K562 (cell line): ENCODE results near the gene TRABD2B. TPM values are rescaled to one million over a fixed set of nuclear protein-coding genes. Genes with fewer than 3 reads are reported as not detected.

ENCODE experiments used
- ATAC-seq: fragments of 200-7000 bp; cut with Tn5 transposase; 3 replicates; pipeline ENCODE4 v1.9.1; 2020; ENCODE audit warnings: moderate library complexity
- BruUV-seq: library from RNA; stranded (reverse); fragments of 400-500 nt; replicated peaks from 2 replicates; lab custom pipeline; 2021; lab: Mats Ljungman, UMichigan
- CTCF ChIA-PET: fragments of 300-600 bp; formaldehyde crosslinking; extraction: SDS; loops from one replicate; lab custom pipeline; 2021; ENCODE audit warnings: low intra/inter-chr PET ratio; lab: Yijun Ruan, JAX
- POLR2A ChIA-PET: fragments of 300-600, 350-650 bp; sonication (Branson Sonifier 250); formaldehyde crosslinking; extraction: SDS; loops from one replicate; lab custom pipeline; 2021; ENCODE audit warnings: antibody characterized with exemption, inconsistent platforms; lab: Yijun Ruan, JAX
- DNase-seq, 4 experiments: peaks; one replicate each; pipeline versions ENCODE4 v3.0.0 to v3.0.0-alpha.2; 2011 to 2018; ENCODE audit warnings: low spot score in 3 of 4, mixed read lengths in 3 of 4; ENCODE audit errors: extremely low read depth in 1 of 4
- FAIRE-seq: peaks from 2 replicates; lab custom pipeline; 2011; peaks lifted over from hg19 to GRCh38; lab: Jason Lieb, UNC
- H2AFZ ChIP-seq: 2 replicates; pipeline ENCODE4 v1.6.0; 2011; ENCODE audit warnings: low read depth, low read length, control low read depth, inconsistent platforms
- H3K27ac ChIP-seq: fragments of 200-600 bp; 3 replicates; pipeline ENCODE4 v1.8.0; 2011; ENCODE audit warnings: low read depth, mild to moderate bottlenecking, control low read depth, inconsistent platforms, low read length, moderate library complexity, mixed read lengths; ENCODE audit errors: extremely low read depth
- H3K27me3 ChIP-seq, 2 experiments: fragments of 300-600 bp in 1 of 2; 2 replicates in 1 of 2; 3 replicates in 1 of 2; pipeline versions ENCODE4 v1.6.0 to v1.8.0; 2011; ENCODE audit warnings: inconsistent platforms in 2 of 2, low read length in 2 of 2, mild to moderate bottlenecking in 1 of 2, mixed read lengths in 1 of 2, moderate library complexity in 1 of 2; ENCODE audit not compliant: control insufficient read depth in 2 of 2, insufficient read depth in 2 of 2
- H3K36me3 ChIP-seq: fragments of 300-600 bp; 3 replicates; pipeline ENCODE4 v1.8.0; 2011; ENCODE audit warnings: mild to moderate bottlenecking, low read length, inconsistent platforms; ENCODE audit not compliant: control insufficient read depth, insufficient read depth
- H3K4me1 ChIP-seq, 2 experiments: fragments of 200-600 bp in 1 of 2; replicated peaks in 1 of 2; 2 replicates in 1 of 2; 3 replicates in 1 of 2; pipeline versions ENCODE4 v1.5.1 to v1.8.0; 2011; ENCODE audit warnings: inconsistent platforms in 2 of 2, low read length in 2 of 2, mild to moderate bottlenecking in 1 of 2, mixed read lengths in 1 of 2, moderate library complexity in 1 of 2; ENCODE audit not compliant: control insufficient read depth in 2 of 2, insufficient read depth in 2 of 2
- H3K4me2 ChIP-seq: 2 replicates; pipeline ENCODE4 v1.6.1; 2011; ENCODE audit warnings: low read length, control low read depth, inconsistent platforms, mixed read lengths; ENCODE audit not compliant: insufficient read depth
- H3K4me3 ChIP-seq: fragments of 200-600 bp; sonication (generic), shearing (Covaris generic); 2 replicates; pipeline ENCODE4 v1.5.1; 2016; ENCODE audit warnings: control low read depth, inconsistent platforms
- H3K79me2 ChIP-seq: fragments of 200-600 bp; 3 replicates; pipeline ENCODE4 v1.8.0; 2011; ENCODE audit warnings: low read length, inconsistent platforms; ENCODE audit not compliant: control insufficient read depth, insufficient read depth
- H3K9ac ChIP-seq, 2 experiments: 2 replicates each; pipeline versions ENCODE4 v1.6.0 to v1.6.1; 2011; ENCODE audit warnings: low read depth in 2 of 2, low read length in 2 of 2, control low read depth in 1 of 2, inconsistent platforms in 1 of 2, mild to moderate bottlenecking in 1 of 2, mixed read lengths in 1 of 2; ENCODE audit not compliant: insufficient read depth in 1 of 2
- H3K9me1 ChIP-seq: one replicate; pipeline ENCODE4 v1.6.0; 2011; ENCODE audit warnings: inconsistent platforms, mild to moderate bottlenecking, low read length, moderate library complexity; ENCODE audit not compliant: control insufficient read depth, insufficient read depth
- H3K9me3 ChIP-seq: replicated peaks from 2 replicates; pipeline ENCODE4 v1.5.1; 2011; ENCODE audit warnings: low read depth, low read length, inconsistent platforms; ENCODE audit not compliant: control insufficient read depth, insufficient read depth
- H4K20me1 ChIP-seq: replicated peaks from 2 replicates; pipeline ENCODE4 v1.6.1; 2011; ENCODE audit warnings: low read length, inconsistent platforms, mixed read lengths; ENCODE audit not compliant: control insufficient read depth, insufficient read depth
- ARNT ChIP-seq, 2 experiments: fragments of 450-650 bp; IDR thresholded peaks; 2 replicates each; pipeline ENCODE4 v1.6.1; 2016; ENCODE audit warnings: mild to moderate bottlenecking in 1 of 2
- HNRNPL ChIP-seq: fragments of 200-400 bp; formaldehyde crosslinking; IDR thresholded peaks from 2 replicates; pipeline ENCODE4 v1.6.1; 2017; ENCODE audit warnings: low read depth, mild to moderate bottlenecking, low read length
- LCOR ChIP-seq: sonication (generic); formaldehyde crosslinking; IDR thresholded peaks from 2 replicates; pipeline ENCODE4 v1.8.0; 2022; ENCODE audit warnings: mild to moderate bottlenecking, missing genetic modification reagents
- TARDBP ChIP-seq: fragments of 450-650 bp; IDR thresholded peaks from 2 replicates; pipeline ENCODE4 v1.6.1; 2016
- TBP ChIP-seq: optimal IDR thresholded peaks from 2 replicates; pipeline ENCODE3; 2011; ENCODE audit warnings: low read depth, low read length, improper control_type of control experiment
- TCF7L2 ChIP-seq: fragments of 150-350 bp; IDR thresholded peaks from 2 replicates; pipeline ENCODE4 v1.6.1; 2016; ENCODE audit warnings: low read depth, mild to moderate bottlenecking, low read length, moderate library complexity
- ZNF76 ChIP-seq: fragments of 250-450 bp; sonication (Bioruptor Pico); IDR thresholded peaks from 2 replicates; pipeline ENCODE4 v1.4.0; 2020; ENCODE audit warnings: mild to moderate bottlenecking, moderate library complexity, borderline replicate concordance
- WGBS: fragments of 100-300 bp; shearing (Covaris generic); methylation state at CpG from one replicate; pipeline ENCODE4 v1.1.6; 2016; ENCODE audit warnings: low coverage, mixed read lengths; ENCODE audit not compliant: insufficient coverage; ENCODE audit errors: missing lambda C conversion rate; 5-methylcytosine and 5-hydroxymethylcytosine counted together
- in situ Hi-C: fragments of 300-500 bp; cut with MboI; formaldehyde crosslinking; loops from 4 replicates; pipeline ENCODE4 v1.15.0; 2018; ENCODE audit warnings: inconsistent platforms, mixed read lengths
- intact Hi-C: fragments of 100-400 bp; cut with micrococcal nuclease; formaldehyde crosslinking; loops from 2 replicates; pipeline ENCODE4 v1.14.2; 2022
- polyA plus RNA-seq, 8 experiments: library from polyadenylated mRNA; depleted of rRNA in 4 of 8; stranded (reverse) in 5 of 8; unstranded in 3 of 8; fragments of >200 nt; fragmentation: Nextera tagmentation in 2 of 8; fragmentation: Illumina TruSeq in 1 of 8; extraction: Ambion mirVana in 2 of 8; extraction: Trizol in 1 of 8; gene quantifications; 2 replicates each; pipeline versions ENCODE4 v1.2.1 to v1.2.3, GENCODE V29; 2011 to 2014; ENCODE audit warnings: inconsistent platforms in 1 of 8, missing spikeins in 1 of 8
- total RNA-seq, 7 experiments: library from RNA; depleted of rRNA in 6 of 7; stranded (reverse); fragments of >200 nt in 6 of 7; fragmentation: Illumina TruSeq in 2 of 7; extraction: Trizol in 2 of 7; gene quantifications; 2 replicates each; pipeline versions ENCODE4 v1.2.1 to v1.2.3, GENCODE V29; 2011 to 2021; ENCODE audit warnings: low replicate concordance in 1 of 7
- TF ChIP-seq, protein P1 (sequence below): sonication (generic); formaldehyde crosslinking; IDR thresholded peaks from 2 replicates; pipeline ENCODE4 v1.8.0; 2022; ENCODE audit warnings: missing genetic modification reagents, mild to moderate bottlenecking, moderate library complexity, borderline replicate concordance
- TF ChIP-seq, protein P2 (sequence below): fragments of 250-450 bp; sonication (Bioruptor Pico); IDR thresholded peaks from 2 replicates; pipeline ENCODE4 v1.6.1; 2021; ENCODE audit warnings: mild to moderate bottlenecking

Gene TRABD2B
- total and polyA plus RNA-seq, 9 of the 15 experiments (the other 6 are each of a cell fraction or from before 2014, with no cell fraction given), result not detected

DNA sequence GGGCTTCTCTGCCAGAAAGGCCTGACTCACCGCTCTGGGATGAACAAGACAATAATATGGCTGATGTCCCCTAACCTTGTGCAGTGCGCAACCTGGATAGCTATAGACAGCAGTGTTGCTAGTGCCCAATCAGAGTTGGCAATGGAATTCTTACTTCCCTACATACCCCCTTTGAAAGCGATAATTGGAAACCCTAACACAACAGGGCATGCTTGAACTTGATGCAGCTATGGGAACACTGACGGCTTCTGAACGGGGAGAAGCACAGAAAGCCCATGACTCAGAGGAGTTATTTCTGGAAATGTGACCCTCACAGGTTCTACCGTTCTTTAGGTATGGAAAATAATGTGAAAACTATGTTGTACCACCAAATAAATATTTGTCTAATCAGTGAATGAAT is 200.6 kb downstream of the TRABD2B start:
- Histone ChIP-seq H3K9me3 (no peaks in the 10 kb centered on the region), H3K79me2 (no peaks in the 10 kb centered on the region), H4K20me1 (0 out of 2 replicates have a peak, but pooled peaks cover 3% of the 10 kb centered on the region), H3K27me3 (no peaks in the 10 kb centered on the region; a peak in 1 of 5 replicates), H3K4me2 (no peak overlapping the region), H3K9ac (no peak overlapping the region), H3K36me3 (no peaks in the 10 kb centered on the region), H2AFZ (no peak overlapping the region), H3K4me3 (no peak overlapping the region), H3K27ac (no peak overlapping the region), H3K4me1 (no peaks in the 10 kb centered on the region), H3K9me1 (no peaks in the 10 kb centered on the region)
- no peak for TF ChIP-seq TCF7L2
- TF ChIP-seq HNRNPL, result no peak
- TF ChIP-seq, protein P1, sequence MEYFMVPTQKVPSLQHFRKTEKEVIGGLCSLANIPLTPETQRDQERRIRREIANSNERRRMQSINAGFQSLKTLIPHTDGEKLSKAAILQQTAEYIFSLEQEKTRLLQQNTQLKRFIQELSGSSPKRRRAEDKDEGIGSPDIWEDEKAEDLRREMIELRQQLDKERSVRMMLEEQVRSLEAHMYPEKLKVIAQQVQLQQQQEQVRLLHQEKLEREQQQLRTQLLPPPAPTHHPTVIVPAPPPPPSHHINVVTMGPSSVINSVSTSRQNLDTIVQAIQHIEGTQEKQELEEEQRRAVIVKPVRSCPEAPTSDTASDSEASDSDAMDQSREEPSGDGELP (CRISPR knock-in tag), result no peak
- TF ChIP-seq ARNT (IDR thresholded peaks at IDR 0.05), result no peak
- TF ChIP-seq TARDBP, result no peak
- TF ChIP-seq, protein P2, sequence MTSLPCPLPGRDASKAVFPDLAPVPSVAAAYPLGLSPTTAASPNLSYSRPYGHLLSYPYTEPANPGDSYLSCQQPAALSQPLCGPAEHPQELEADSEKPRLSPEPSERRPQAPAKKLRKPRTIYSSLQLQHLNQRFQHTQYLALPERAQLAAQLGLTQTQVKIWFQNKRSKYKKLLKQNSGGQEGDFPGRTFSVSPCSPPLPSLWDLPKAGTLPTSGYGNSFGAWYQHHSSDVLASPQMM, result no peak
- no peak for TF ChIP-seq LCOR (CRISPR knock-in tag)
- TF ChIP-seq TBP, result no peak
- no peak for TF ChIP-seq ZNF76 (CRISPR knock-in tag)
- DNase-seq (no peak), ATAC-seq (no peak), FAIRE-seq (no peak)
- in situ Hi-C loops (no loop called here), intact Hi-C loops (no loop called here)
- BruUV-seq, result no TSS peak
- CTCF ChIA-PET, result no interaction called here
- under 1% methylated on average over 6 of the region's 6 CpGs for WGBS
- POLR2A ChIA-PET, result no interaction called here
